Measurements from ENCODE around the gene GTF2A1.

DNA sequence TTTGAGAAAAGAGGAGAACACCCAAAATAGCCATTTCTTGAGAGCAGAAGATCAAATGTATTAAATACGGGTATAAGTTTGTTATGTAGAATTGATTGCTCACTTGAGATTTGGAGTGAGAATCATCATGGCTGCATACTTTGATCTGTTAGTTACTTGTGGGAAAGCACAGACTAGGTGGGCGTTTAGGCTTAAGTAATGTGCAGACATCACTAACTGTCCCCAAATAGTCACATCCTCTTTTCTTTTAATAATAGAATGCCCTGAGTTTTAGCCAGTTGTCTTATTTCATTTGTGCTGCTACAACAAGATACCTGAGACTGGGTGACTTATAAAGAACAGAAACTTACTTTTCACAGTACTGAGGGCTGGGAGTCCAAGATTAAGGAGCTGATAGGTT is 14.3 kb upstream of the GTF2A1 start:
- no peak for TF ChIP-seq HDGF (IDR thresholded peaks at IDR 0.05; ENCODE audit: borderline replicate concordance)
- no peak for TF ChIP-seq BHLHE40 (IDR thresholded peaks at IDR 0.05; ENCODE audit: borderline replicate concordance)
- no peak for TF ChIP-seq FOXM1 (IDR thresholded peaks at IDR 0.05; ENCODE audit: borderline replicate concordance)
- TF ChIP-seq SP1 (IDR thresholded peaks at IDR 0.05): no peak

Data from HEK293T (cell line).